ENCODE measurements around the gene PTPRG.

- TF ChIP-seq CTCF (optimal IDR thresholded peaks at IDR 0.05 in 1 of 3, IDR thresholded peaks at IDR 0.05 in 1 of 3, conservative IDR thresholded peaks at IDR 0.05 in 1 of 3; ENCODE audit: extremely low read depth in 1 of 3, insufficient read depth in 2 of 3, low read length in 3 of 3): no peak
- TF ChIP-seq EZH2 (IDR thresholded peaks at IDR 0.05; ENCODE audit: low read length): no peak
These were observed 4.2 kb downstream of the PTPRG start for GRCh38 chr3:61565569-61565968.

All from keratinocyte (primary cell).